Heart left ventricle (tissue), 16 donors: ENCODE measurements around the gene ID3. TPM values are rescaled to one million over a fixed set of nuclear protein-coding genes. Genes with fewer than 3 reads are reported as not detected.

ENCODE experiments used
- ATAC-seq, 4 donors: fragments of 200-7000 bp; cut with Tn5 transposase; one replicate each; pipeline ENCODE4 v1.9.1; 2020 to 2022; ENCODE audit warnings: moderate library complexity in 4 of 4, mild to moderate bottlenecking in 3 of 4, moderate number of reproducible peaks in 1 of 4
- DNase-seq, 5 donors: peaks; one replicate each; pipeline ENCODE4 v3.0.0-alpha.2; 2020
- H3K27ac ChIP-seq, 12 donors: fragments of 200-600 bp; sonication (generic) in 4 of 12; one replicate each; pipeline versions ENCODE4 v1.5.0 to v1.8.0; 2016 to 2022; ENCODE audit warnings: mild to moderate bottlenecking in 2 of 12
- H3K27me3 ChIP-seq, 9 donors: fragments of 200-600 bp; sonication (generic) in 2 of 9; one replicate each; pipeline versions ENCODE4 v1.5.1 to v1.8.0; 2016 to 2022; ENCODE audit warnings: mild to moderate bottlenecking in 3 of 9
- H3K36me3 ChIP-seq, 9 donors: fragments of 200-600 bp; sonication (generic) in 2 of 9; one replicate each; pipeline versions ENCODE4 v1.5.0 to v1.8.0; 2018 to 2022; ENCODE audit warnings: mild to moderate bottlenecking in 2 of 9
- H3K4me1 ChIP-seq, 12 donors: fragments of 200-600 bp; sonication (generic) in 4 of 12; one replicate each; pipeline versions ENCODE4 v1.5.0 to v1.8.0; 2016 to 2022; ENCODE audit warnings: mild to moderate bottlenecking in 3 of 12
- H3K4me3 ChIP-seq, 12 donors: fragments of 200-600 bp; sonication (generic) in 4 of 12; one replicate each; pipeline versions ENCODE4 v1.5.0 to v1.8.0; 2017 to 2022; ENCODE audit warnings: mild to moderate bottlenecking in 9 of 12, moderate library complexity in 4 of 12
- H3K9me3 ChIP-seq, 12 donors: fragments of 200-600 bp; sonication (generic) in 4 of 12; one replicate each; pipeline versions ENCODE4 v1.5.0 to v1.8.0; 2016 to 2022; ENCODE audit warnings: mild to moderate bottlenecking in 1 of 12
- POLR2A ChIP-seq, 2 donors: fragments of 450-650 bp; IDR thresholded peaks; one replicate each; pipeline ENCODE4 v1.6.1; 2017; ENCODE audit warnings: antibody characterized with exemption in 2 of 2, mild to moderate bottlenecking in 2 of 2, moderate library complexity in 2 of 2
- WGBS, 4 donors: extraction: QIAGEN DNeasy Blood & Tissue Kit in 2 of 4; methylation state at CpG; one replicate each; pipeline versions ENCODE4 v1.1.5 to v1.1.7; 2013 to 2018; 5-methylcytosine and 5-hydroxymethylcytosine counted together
- intact Hi-C, 10 donors: fragments of 100-400 bp; cut with DNase I; formaldehyde crosslinking; loops; one replicate each; pipeline versions ENCODE4 v1.11.1 to v1.14.2; 2022
- polyA plus RNA-seq, 2 donors: library from polyadenylated mRNA; stranded (reverse); fragments of 200-250 nt; gene quantifications; one replicate each; pipeline ENCODE4 v1.2.3, GENCODE V29; 2013
- total RNA-seq, 9 donors: library from RNA; depleted of rRNA in 2 of 9; stranded (reverse); fragments of >200 nt in 2 of 9; fragmentation: NEBNext Ultra II Directional in 3 of 9; extraction: Animal tissue kit (Norgen Biotek cat#: 25700) in 3 of 9; gene quantifications; one replicate each; pipeline versions ENCODE4 v1.1.0 to v1.2.4, GENCODE V29; 2016 to 2023
- TF ChIP-seq, protein P1 (sequence below), 12 donors: fragments of 200-600 bp; sonication (generic) in 4 of 12; IDR thresholded peaks; one replicate each; pipeline versions ENCODE4 v1.5.0 to v1.8.0; 2018 to 2022; ENCODE audit warnings: antibody characterized with exemption in 12 of 12, mild to moderate bottlenecking in 5 of 12
- donor health status: ischemic (EF 13 %, LVEDD 7.1; RV severe dilation, severe dysfunction).
- donor health status: healthy with polysubstance abuse.
- donor health status: DM: no; HTN: yes; CAD: no.
- donor health status: DM: no; HTN: no; CAD: no.
- donor health status: ischemic (EF 25% LVEDD 6.9; RV normal size, moderate dysfunction).
- donor health status: ischemic (EF 25% LVEDD 5.7; RV mildly dilated, moderate dysfunction).
- donor health status: healthy.
- donor health status: DM: yes; HTN: yes; CAD: no.
- donor health status: ischemic (EF 35%, LVEDD 5.7; RV mildly dilated, moderate dysfunction).
- donor health status: nonischemic (EF 11% LVEDD 7.7; RV severe dilation, severe dysfunction).
- donor health status: DM: yes; HTN: yes; CAD: no.
- donor health status: PGD.
- donor health status: ischemic (EF 29% LVEDD 5.4; RV normal size, mild dysfunction).
- donor health status: nonischemic (EF 23%, LVEDD 6.1; RV moderate dilation, normal function).

The ID3 gene
- total and polyA plus RNA-seq, 11 donors, result 55.3 to 185 (median 91.0) TPM

GRCh38 chr1:23546897-23547584, 12.3 kb downstream of the ID3 start:
- Histone ChIP-seq H3K27me3 (no peaks in the 10 kb centered on the region), H3K36me3 (no peaks in the 10 kb centered on the region), H3K27ac (peak overlapping the region in 5 of 12 donors; percentile 6 to 74 (median 24)), H3K4me1 (peaks cover 0 to 34% (median 13%) of the 10 kb centered on the region in 12 donors), H3K4me3 (no peak overlapping the region), H3K9me3 (no peaks in the 10 kb centered on the region)
- no peak for DNase-seq
- ATAC-seq, result no peak
- TF ChIP-seq, protein P1, sequence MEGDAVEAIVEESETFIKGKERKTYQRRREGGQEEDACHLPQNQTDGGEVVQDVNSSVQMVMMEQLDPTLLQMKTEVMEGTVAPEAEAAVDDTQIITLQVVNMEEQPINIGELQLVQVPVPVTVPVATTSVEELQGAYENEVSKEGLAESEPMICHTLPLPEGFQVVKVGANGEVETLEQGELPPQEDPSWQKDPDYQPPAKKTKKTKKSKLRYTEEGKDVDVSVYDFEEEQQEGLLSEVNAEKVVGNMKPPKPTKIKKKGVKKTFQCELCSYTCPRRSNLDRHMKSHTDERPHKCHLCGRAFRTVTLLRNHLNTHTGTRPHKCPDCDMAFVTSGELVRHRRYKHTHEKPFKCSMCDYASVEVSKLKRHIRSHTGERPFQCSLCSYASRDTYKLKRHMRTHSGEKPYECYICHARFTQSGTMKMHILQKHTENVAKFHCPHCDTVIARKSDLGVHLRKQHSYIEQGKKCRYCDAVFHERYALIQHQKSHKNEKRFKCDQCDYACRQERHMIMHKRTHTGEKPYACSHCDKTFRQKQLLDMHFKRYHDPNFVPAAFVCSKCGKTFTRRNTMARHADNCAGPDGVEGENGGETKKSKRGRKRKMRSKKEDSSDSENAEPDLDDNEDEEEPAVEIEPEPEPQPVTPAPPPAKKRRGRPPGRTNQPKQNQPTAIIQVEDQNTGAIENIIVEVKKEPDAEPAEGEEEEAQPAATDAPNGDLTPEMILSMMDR (IDR thresholded peaks at IDR 0.05), result no peak
- TF ChIP-seq POLR2A (IDR thresholded peaks at IDR 0.05), result no peak
- 74 to 84% (median 83%) methylated on average over 8 of the region's 8 CpGs for WGBS, 4 donors
- intact Hi-C loops, result no loop called here

DNA sequence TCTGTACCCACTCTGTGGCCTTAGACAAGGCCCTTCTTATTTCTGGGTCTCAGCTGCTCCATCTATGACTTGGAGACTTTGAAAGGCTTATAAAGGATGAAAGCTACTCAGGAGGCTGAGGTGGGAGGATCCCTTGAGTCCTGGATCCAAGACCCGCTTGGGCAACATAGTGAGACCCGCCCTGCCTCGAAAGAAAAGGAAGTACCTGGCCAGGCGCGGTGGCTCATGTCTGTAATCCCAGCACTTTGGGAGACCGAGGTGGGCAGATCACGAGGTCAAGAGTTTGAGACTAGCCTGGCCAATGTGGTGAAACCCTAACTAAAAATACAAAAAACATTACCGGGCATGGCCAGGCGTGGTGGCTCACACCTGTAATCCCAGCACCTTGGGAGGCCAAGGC, 13.4 kb downstream of the ID3 start:
- no peak for DNase-seq
- Histone ChIP-seq H3K27ac (no peak overlapping the region), H3K9me3 (no peaks in the 10 kb centered on the region), H3K27me3 (no peaks in the 10 kb centered on the region), H3K4me3 (no peak overlapping the region), H3K4me1 (peaks cover 0 to 34% (median 13%) of the 10 kb centered on the region in 12 donors), H3K36me3 (no peaks in the 10 kb centered on the region)
- no peak for ATAC-seq
- no peak for TF ChIP-seq POLR2A (IDR thresholded peaks at IDR 0.05)
- TF ChIP-seq, protein P1 (IDR thresholded peaks at IDR 0.05), result no peak
- 90 to 97% (median 92%) methylated on average over 9 of the region's 9 CpGs for WGBS, 4 donors
- intact Hi-C loops, result loop anchor here in 2 of 10 donors (1.0 kb wide), 1 partner anchor 91 kb away; no protein-coding TSS in a partner anchor

DNA sequence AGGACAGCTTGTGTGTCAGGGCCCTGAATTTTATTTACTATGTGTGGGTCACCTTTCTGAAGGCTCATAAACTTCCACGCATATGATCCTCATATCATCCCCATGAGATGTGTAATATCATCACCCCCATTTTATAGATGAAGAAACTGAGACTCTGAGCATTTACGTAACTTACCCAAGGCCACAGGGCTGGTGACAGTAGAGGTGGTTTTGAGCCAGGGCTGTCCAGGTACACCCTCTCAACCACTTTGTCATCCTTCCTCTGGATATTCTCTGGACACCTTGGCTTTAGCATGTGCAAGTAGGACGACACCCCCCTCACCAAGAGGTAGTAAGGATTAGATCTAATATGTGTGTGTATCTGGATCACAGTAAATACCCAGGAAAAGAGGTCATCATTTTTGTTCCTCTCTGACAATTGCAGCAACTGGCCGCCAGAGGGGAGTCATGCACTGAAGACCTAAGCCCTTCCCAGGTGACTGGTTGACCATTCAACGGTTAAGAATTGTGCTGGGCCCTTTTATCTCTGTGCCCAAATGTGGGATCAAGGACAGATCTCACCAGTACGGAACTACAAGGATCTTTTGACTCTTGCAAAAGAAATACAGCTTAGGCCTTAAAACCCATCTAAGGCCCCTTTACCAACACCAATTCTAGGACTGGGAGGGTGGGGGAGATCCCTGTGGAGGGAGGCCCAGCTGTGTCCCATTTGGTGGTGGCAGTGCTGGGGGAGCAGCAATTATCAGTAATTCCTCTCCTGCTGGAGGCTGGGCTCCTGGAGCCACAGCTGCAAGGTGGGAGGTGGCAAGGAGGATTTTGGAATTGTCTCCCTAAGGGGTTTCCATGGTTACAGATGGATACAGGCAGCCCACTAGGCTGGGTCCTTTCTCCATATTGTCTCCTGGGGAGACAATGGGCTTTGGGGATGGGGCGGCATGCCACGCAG, 14.6 kb downstream of the ID3 start:
- TF ChIP-seq, protein P1 (IDR thresholded peaks at IDR 0.05), result peak; percentile 76 to 97 (median 91)
- TF ChIP-seq POLR2A (IDR thresholded peaks at IDR 0.05), result no peak
- ATAC-seq (peak; percentile 27 to 78 (median 68)), DNase-seq (peak; percentile 66 to 82 (median 77))
- peaks cover 2 to 37% (median 15%) of the 10 kb centered on the region in 12 donors for H3K4me1 ChIP-seq
- H3K9me3 ChIP-seq, result no peaks in the 10 kb centered on the region
- H3K27ac ChIP-seq, result peak overlapping the region in 2 of 12 donors; percentile 20 to 40
- intact Hi-C loops, result loop anchor here (1.0 kb wide), 2 partner anchors 93 to 94 kb away; no protein-coding TSS in a partner anchor
- no peaks in the 10 kb centered on the region for H3K27me3 ChIP-seq
- H3K36me3 ChIP-seq, result no peaks in the 10 kb centered on the region
- H3K4me3 ChIP-seq, result no peak overlapping the region
- WGBS, 4 donors, result 33 to 45% (median 38%) methylated on average over 8 of the region's 8 CpGs
